HepG2 (cell line): ENCODE results near the gene PKNOX2. TPM values are rescaled to one million over a fixed set of nuclear protein-coding genes. Genes with fewer than 3 reads are reported as not detected.

Experiments
- ATAC-seq: fragments of 200-7000 bp; cut with Tn5 transposase; 3 replicates; pipeline ENCODE4 v1.9.1; 2020; ENCODE audit warnings: mild to moderate bottlenecking, moderate library complexity
- BruUV-seq: library from RNA; stranded (reverse); fragments of 400-500 nt; replicated peaks from 2 replicates; lab custom pipeline; 2021; lab: Mats Ljungman, UMichigan
- CTCF ChIA-PET: fragments of 300-600 bp; formaldehyde crosslinking; extraction: SDS; loops from one replicate; lab custom pipeline; 2021; ENCODE audit warnings: low total read pairs, inconsistent platforms, low intra/inter-chr PET ratio; lab: Yijun Ruan, JAX
- POLR2A ChIA-PET: fragments of 350-600 bp; sonication (Branson Sonifier 250); formaldehyde crosslinking; loops from one replicate; lab custom pipeline; 2020; ENCODE audit warnings: antibody characterized with exemption, inconsistent platforms; lab: Yijun Ruan, JAX
- DNase-seq: peaks from one replicate; pipeline ENCODE4 v3.0.0-alpha.2; 2015; ENCODE audit warnings: low spot score
- FAIRE-seq: peaks from 3 replicates; lab custom pipeline; 2011; peaks lifted over from hg19 to GRCh38; lab: Jason Lieb, UNC
- H2AFZ ChIP-seq: one replicate; pipeline ENCODE4 v1.6.1; 2011; ENCODE audit warnings: low read length, inconsistent platforms
- H3K27ac ChIP-seq: fragments of 300-600 bp; 3 replicates; pipeline ENCODE4 v1.8.0; 2011; ENCODE audit warnings: mixed run types, mild to moderate bottlenecking, mixed read lengths, low read length, inconsistent platforms; ENCODE audit not compliant: insufficient read depth; ENCODE audit errors: extremely low read length
- H3K27me3 ChIP-seq, 2 experiments: fragments of 200-600 bp in 1 of 2; 2 replicates in 1 of 2; 3 replicates in 1 of 2; pipeline versions ENCODE4 v1.6.0 to v1.8.0; 2011; ENCODE audit warnings: low read length in 2 of 2, mild to moderate bottlenecking in 2 of 2, moderate library complexity in 2 of 2, inconsistent platforms in 1 of 2; ENCODE audit not compliant: insufficient read depth in 2 of 2, control insufficient read depth in 1 of 2
- H3K36me3 ChIP-seq, 2 experiments: fragments of 200-600 bp in 1 of 2; replicated peaks in 1 of 2; 2 replicates in 1 of 2; 3 replicates in 1 of 2; pipeline versions ENCODE4 v1.5.1 to v1.8.0; 2011; ENCODE audit warnings: low read length in 2 of 2, inconsistent platforms in 1 of 2; ENCODE audit not compliant: insufficient read depth in 2 of 2, control insufficient read depth in 1 of 2
- H3K4me1 ChIP-seq: 2 replicates; pipeline ENCODE4 v1.5.1; 2012; ENCODE audit warnings: low read length, inconsistent platforms; ENCODE audit not compliant: insufficient read depth
- H3K4me2 ChIP-seq: 2 replicates; pipeline ENCODE4 v1.6.0; 2011; ENCODE audit warnings: low read depth, low read length, inconsistent platforms
- H3K4me3 ChIP-seq, 3 experiments: fragments of 200-600 bp in 1 of 3; sonication (generic), shearing (Covaris generic) in 1 of 3; replicated peaks in 1 of 3; 2 replicates each; pipeline ENCODE4 v1.5.1; 2011 to 2016; ENCODE audit warnings: low read length in 3 of 3, inconsistent platforms in 2 of 3, low read depth in 2 of 3, mild to moderate bottlenecking in 2 of 3, control low read depth in 1 of 3, mixed read lengths in 1 of 3; ENCODE audit not compliant: insufficient read depth in 1 of 3
- H3K79me2 ChIP-seq: one replicate; pipeline ENCODE4 v1.6.1; 2011; ENCODE audit warnings: low read length, inconsistent platforms; ENCODE audit not compliant: insufficient read depth
- H3K9ac ChIP-seq: 2 replicates; pipeline ENCODE4 v1.6.0; 2011; ENCODE audit warnings: mild to moderate bottlenecking, low read depth, low read length, inconsistent platforms; ENCODE audit not compliant: insufficient read depth
- H3K9me3 ChIP-seq: 2 replicates; pipeline ENCODE4 v1.5.1; 2012; ENCODE audit warnings: mild to moderate bottlenecking, low read length
- H4K20me1 ChIP-seq: 2 replicates; pipeline ENCODE4 v1.6.0; 2011; ENCODE audit warnings: inconsistent platforms, mild to moderate bottlenecking, low read length, moderate library complexity; ENCODE audit not compliant: insufficient read depth
- ADNP ChIP-seq: sonication (generic); formaldehyde crosslinking; IDR thresholded peaks from 2 replicates; pipeline ENCODE4 v1.4.0; 2020; ENCODE audit warnings: missing genetic modification reagents
- ARNT ChIP-seq: fragments of 450-650 bp; IDR thresholded peaks from 2 replicates; pipeline ENCODE4 v1.6.1; 2017
- ATF4 ChIP-seq, 2 experiments: fragments of 450-650 bp in 1 of 2; sonication (generic) in 1 of 2; formaldehyde crosslinking; IDR thresholded peaks; 2 replicates each; pipeline versions ENCODE4 v1.5.0 to v1.8.0; 2020 to 2022; ENCODE audit warnings: mild to moderate bottlenecking in 1 of 2, missing genetic modification reagents in 1 of 2
- MBNL3 ChIP-seq: fragments of 250-450 bp; sonication (Bioruptor Pico); conservative IDR thresholded peaks from 2 replicates; pipeline ENCODE4 v1.8.0; 2022; ENCODE audit warnings: mild to moderate bottlenecking, inconsistent platforms
- MIER3 ChIP-seq: IDR thresholded peaks from 2 replicates; pipeline ENCODE4 v1.6.1; 2016; ENCODE audit warnings: missing compliant biosample characterization, borderline replicate concordance
- NFE2 ChIP-seq: sonication (generic); formaldehyde crosslinking; IDR thresholded peaks from 2 replicates; pipeline ENCODE4 v1.4.0; 2020; ENCODE audit warnings: missing genetic modification reagents
- PRPF4 ChIP-seq: fragments of 200-400 bp; formaldehyde crosslinking; IDR thresholded peaks from 2 replicates; pipeline ENCODE4 v1.6.1; 2016; ENCODE audit warnings: low read length, low read depth; ENCODE audit not compliant: poor library complexity, severe bottlenecking
- SNRNP70 ChIP-seq: fragments of 200-400 bp; formaldehyde crosslinking; IDR thresholded peaks from 2 replicates; pipeline ENCODE4 v1.6.1; 2017; ENCODE audit warnings: mild to moderate bottlenecking, low read depth, low read length, moderate library complexity
- SRSF4 ChIP-seq: fragments of 200-400 bp; formaldehyde crosslinking; IDR thresholded peaks from one replicate; pipeline ENCODE4 v1.6.1; 2018; ENCODE audit warnings: mild to moderate bottlenecking, low read depth, low read length, moderate library complexity; ENCODE audit not compliant: poor library complexity, severe bottlenecking
- U2AF1 ChIP-seq: fragments of 200-400 bp; formaldehyde crosslinking; optimal IDR thresholded peaks from 2 replicates; pipeline ENCODE3; 2017; ENCODE audit warnings: mild to moderate bottlenecking, low read depth, low read length
- ZNF296 ChIP-seq: sonication (generic); formaldehyde crosslinking; conservative IDR thresholded peaks from 2 replicates; pipeline ENCODE4 v1.5.0; 2020; ENCODE audit warnings: mild to moderate bottlenecking, missing genetic modification reagents
- ZNF331 ChIP-seq: sonication (generic); formaldehyde crosslinking; IDR thresholded peaks from 2 replicates; pipeline ENCODE4 v1.4.0; 2020; ENCODE audit warnings: missing genetic modification reagents
- ZNF546 ChIP-seq: sonication (generic); formaldehyde crosslinking; conservative IDR thresholded peaks from 2 replicates; pipeline ENCODE4 v1.8.1; 2023; ENCODE audit warnings: mild to moderate bottlenecking, missing genetic modification reagents
- ZNF629 ChIP-seq: sonication (generic); formaldehyde crosslinking; conservative IDR thresholded peaks from 2 replicates; pipeline ENCODE4 v1.5.0; 2020; ENCODE audit warnings: missing genetic modification reagents
- WGBS: methylation state at CpG from one replicate; pipeline ENCODE4 v1.1.6; 2017; ENCODE audit warnings: low lambda C conversion rate; 5-methylcytosine and 5-hydroxymethylcytosine counted together
- in situ Hi-C: cut with HindIII; loops from 2 replicates; pipeline ENCODE4 v1.10.0; 2017; ENCODE audit warnings: low pct_unique_long_range_greater_than_20kb; ENCODE audit not compliant: extremely low pct_ligation_motif_present
- intact Hi-C: fragments of 100-400 bp; cut with micrococcal nuclease; formaldehyde crosslinking; loops from one replicate; pipeline ENCODE4 v1.10.0; 2022; ENCODE audit not compliant: unreplicated experiment
- polyA plus RNA-seq, 8 experiments: library from polyadenylated mRNA; depleted of rRNA in 3 of 8; stranded (reverse) in 7 of 8; unstranded in 1 of 8; fragments of >200 nt; fragmentation: Illumina TruSeq in 4 of 8; extraction: Trizol in 4 of 8; gene quantifications; 2 replicates each; pipeline versions ENCODE4 v1.2.1 to v1.2.3, GENCODE V29; 2011 to 2016; ENCODE audit warnings: low read depth in 4 of 8, missing spikeins in 1 of 8, mixed read lengths in 1 of 8; ENCODE audit not compliant: insufficient read depth in 1 of 8
- total RNA-seq, 5 experiments: library from RNA; depleted of rRNA; stranded (reverse); fragments of >200 nt; fragmentation: Illumina TruSeq; extraction: Trizol; gene quantifications; 2 replicates each; pipeline ENCODE4 v1.2.3, GENCODE V29; 2016; ENCODE audit warnings: low read depth in 1 of 5
- TF ChIP-seq, protein P1 (sequence below): sonication (generic); formaldehyde crosslinking; IDR thresholded peaks from 2 replicates; pipeline ENCODE4 v1.8.0; 2022; ENCODE audit warnings: mild to moderate bottlenecking, missing genetic modification reagents, moderate library complexity
- TF ChIP-seq, protein P2 (sequence below): sonication (generic); formaldehyde crosslinking; IDR thresholded peaks from 2 replicates; pipeline ENCODE4 v1.4.0; 2020; ENCODE audit warnings: low read depth, mild to moderate bottlenecking, missing genetic modification reagents

The PKNOX2 gene
- total and polyA plus RNA-seq, 2 of the 13 experiments (the other 11 are each of a cell fraction or from before 2014, with no cell fraction given) = not detected

- Histone ChIP-seq H3K36me3 (no peaks in the 10 kb centered on the region), H2AFZ (no peak overlapping the region), H3K79me2 (no peaks in the 10 kb centered on the region), H3K27me3 (peaks cover 0 to 21% of the 10 kb centered on the region in 2 experiments; a peak in 3 of 5 replicates), H3K9ac (no peak overlapping the region)
- POLR2A ChIA-PET = no interaction called here
- BruUV-seq = no TSS peak
- DNase-seq = no peak
- TF ChIP-seq ZNF546 (CRISPR knock-in tag) (no peak), SRSF4 (no peak), ARNT (no peak), MBNL3 (CRISPR knock-in tag) (no peak), U2AF1 (no peak), SNRNP70 (no peak), PRPF4 (no peak), ADNP (no peak), NFE2 (CRISPR knock-in tag) (no peak), ZNF331 (no peak), ZNF296 (CRISPR knock-in tag) (no peak), ZNF629 (CRISPR knock-in tag) (no peak), ATF4 (CRISPR knock-in tag; IDR thresholded peaks at IDR 0.05) (no peak), MIER3 (CRISPR knock-in tag) (no peak)
- TF ChIP-seq, protein P1, sequence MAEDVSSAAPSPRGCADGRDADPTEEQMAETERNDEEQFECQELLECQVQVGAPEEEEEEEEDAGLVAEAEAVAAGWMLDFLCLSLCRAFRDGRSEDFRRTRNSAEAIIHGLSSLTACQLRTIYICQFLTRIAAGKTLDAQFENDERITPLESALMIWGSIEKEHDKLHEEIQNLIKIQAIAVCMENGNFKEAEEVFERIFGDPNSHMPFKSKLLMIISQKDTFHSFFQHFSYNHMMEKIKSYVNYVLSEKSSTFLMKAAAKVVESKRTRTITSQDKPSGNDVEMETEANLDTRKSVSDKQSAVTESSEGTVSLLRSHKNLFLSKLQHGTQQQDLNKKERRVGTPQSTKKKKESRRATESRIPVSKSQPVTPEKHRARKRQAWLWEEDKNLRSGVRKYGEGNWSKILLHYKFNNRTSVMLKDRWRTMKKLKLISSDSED = no peak
- TF ChIP-seq, protein P2, sequence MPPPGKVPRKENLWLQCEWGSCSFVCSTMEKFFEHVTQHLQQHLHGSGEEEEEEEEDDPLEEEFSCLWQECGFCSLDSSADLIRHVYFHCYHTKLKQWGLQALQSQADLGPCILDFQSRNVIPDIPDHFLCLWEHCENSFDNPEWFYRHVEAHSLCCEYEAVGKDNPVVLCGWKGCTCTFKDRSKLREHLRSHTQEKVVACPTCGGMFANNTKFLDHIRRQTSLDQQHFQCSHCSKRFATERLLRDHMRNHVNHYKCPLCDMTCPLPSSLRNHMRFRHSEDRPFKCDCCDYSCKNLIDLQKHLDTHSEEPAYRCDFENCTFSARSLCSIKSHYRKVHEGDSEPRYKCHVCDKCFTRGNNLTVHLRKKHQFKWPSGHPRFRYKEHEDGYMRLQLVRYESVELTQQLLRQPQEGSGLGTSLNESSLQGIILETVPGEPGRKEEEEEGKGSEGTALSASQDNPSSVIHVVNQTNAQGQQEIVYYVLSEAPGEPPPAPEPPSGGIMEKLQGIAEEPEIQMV (CRISPR knock-in tag) = no peak
- TF ChIP-seq, all 625 proteins: peak for 0
- Histone ChIP-seq H3K27ac (no peak overlapping the region), H3K9me3 (no peaks in the 10 kb centered on the region), H4K20me1 (no peaks in the 10 kb centered on the region), H3K4me2 (no peak overlapping the region), H3K4me3 (no peak overlapping the region), H3K4me1 (no peaks in the 10 kb centered on the region)
- FAIRE-seq = no peak
- in situ Hi-C loops (no loop called here), intact Hi-C loops (no loop called here)
- WGBS = 0% methylated on average over 3 of the region's 3 CpGs
- CTCF ChIA-PET = no interaction called here
- no peak for ATAC-seq
Observed at GRCh38 chr11:125325196-125325595, 160.6 kb downstream of the PKNOX2 start.
